ENCODE data around the gene GLTP. TPM values are rescaled to one million over a fixed set of nuclear protein-coding genes. Genes with fewer than 3 reads are reported as not detected.

Gene GLTP, protein sequence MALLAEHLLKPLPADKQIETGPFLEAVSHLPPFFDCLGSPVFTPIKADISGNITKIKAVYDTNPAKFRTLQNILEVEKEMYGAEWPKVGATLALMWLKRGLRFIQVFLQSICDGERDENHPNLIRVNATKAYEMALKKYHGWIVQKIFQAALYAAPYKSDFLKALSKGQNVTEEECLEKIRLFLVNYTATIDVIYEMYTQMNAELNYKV
- 37.0 TPM for total RNA-seq

DNA sequence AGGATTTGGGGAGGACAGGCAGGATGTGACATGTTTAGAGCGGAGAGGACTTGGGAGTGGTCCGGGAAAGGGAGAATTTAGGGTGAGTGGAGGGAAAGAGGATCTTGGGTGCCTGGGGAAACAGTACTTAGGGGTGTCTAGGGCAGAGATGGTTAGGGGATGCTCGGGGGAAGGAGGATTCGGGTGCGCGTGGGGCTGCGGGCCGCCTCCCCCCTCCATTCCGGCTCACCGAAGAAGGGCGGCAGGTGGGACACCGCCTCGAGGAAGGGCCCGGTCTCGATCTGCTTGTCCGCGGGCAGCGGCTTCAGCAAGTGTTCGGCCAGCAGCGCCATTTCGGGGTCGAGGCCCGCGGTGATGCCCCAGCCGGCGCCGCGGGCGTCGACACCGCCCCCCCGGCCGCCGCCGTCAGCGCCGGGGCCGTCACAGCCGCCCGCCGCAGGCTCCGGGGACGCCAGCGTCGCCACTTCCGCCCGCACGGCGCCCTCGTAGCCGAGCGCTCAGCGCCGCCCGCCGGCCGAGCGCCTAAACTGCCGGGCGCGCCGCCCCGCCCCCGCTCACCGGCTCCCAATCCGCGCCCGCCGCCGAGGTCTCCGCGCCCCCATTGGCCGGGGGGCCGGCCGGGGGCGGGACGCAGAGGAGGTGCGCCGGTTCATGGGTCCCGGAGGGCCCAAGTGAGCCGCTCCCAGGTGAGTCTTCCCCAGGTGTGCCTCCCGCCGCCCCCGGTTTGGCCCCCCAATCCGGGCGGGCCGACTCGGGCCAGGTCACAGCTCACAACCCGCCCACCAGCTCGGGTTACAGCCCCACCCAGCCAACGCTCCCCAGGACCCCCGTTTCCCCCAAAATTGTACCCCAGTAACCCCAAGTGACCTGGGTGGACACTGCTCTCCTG is at the start of gene GLTP:
Gene GLTP (minus strand): TSS at position 499 of the 889 bp plus-strand sequence. CDS start 167 bp downstream, at position 332.

DNA sequence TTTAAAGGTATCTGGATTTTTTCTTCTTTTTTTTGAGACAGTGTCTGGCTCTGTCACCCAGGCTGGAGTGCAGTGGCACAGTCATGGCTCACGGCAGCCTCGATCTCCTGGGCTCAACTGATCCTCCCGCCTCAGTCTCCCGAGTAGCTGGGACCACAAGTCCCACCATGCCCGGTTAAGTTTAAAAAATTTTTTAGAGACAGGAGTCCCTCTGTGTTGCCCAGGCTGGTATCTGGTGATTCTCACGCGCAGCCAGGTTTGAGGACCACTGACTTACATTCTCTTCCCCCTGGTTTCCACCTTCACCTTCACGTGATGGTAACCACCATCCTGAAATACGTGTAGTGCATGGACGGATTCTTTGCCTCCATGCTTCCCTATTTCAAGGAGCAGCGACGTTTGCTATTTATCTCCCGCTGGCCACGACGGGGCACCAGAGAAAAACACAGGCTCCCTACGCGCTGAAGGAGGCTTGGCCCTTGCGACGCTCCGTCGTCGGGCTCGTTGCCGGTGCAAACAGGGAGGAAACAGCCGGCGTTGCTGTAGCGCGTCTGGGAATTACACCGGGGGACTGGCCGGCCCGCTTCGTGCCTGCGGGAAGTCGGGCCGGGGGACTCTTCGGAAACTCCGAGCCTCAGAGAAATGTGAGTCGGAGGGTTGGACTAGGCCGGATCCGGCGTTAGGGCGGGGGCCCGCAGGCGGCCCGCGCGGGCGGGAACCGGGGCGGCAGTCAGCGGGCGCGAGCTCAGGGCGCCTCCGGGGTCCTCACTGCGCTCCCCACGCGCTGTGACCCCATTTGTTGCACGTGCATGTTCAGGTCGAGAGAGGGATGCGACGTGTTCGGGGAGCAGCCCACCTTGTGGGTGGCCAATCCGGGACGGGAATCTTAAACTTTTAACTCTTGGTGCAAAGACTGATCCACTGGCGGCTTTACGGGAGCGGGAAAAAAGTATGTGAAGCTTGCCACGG is 19.7 kb upstream of the GLTP start, which contains the start of gene TCHP:
Gene TCHP (plus strand): TSS at position 492 of the 969 bp plus-strand sequence. CDS start 2,753 bp downstream, outside the sequence.

DNA sequence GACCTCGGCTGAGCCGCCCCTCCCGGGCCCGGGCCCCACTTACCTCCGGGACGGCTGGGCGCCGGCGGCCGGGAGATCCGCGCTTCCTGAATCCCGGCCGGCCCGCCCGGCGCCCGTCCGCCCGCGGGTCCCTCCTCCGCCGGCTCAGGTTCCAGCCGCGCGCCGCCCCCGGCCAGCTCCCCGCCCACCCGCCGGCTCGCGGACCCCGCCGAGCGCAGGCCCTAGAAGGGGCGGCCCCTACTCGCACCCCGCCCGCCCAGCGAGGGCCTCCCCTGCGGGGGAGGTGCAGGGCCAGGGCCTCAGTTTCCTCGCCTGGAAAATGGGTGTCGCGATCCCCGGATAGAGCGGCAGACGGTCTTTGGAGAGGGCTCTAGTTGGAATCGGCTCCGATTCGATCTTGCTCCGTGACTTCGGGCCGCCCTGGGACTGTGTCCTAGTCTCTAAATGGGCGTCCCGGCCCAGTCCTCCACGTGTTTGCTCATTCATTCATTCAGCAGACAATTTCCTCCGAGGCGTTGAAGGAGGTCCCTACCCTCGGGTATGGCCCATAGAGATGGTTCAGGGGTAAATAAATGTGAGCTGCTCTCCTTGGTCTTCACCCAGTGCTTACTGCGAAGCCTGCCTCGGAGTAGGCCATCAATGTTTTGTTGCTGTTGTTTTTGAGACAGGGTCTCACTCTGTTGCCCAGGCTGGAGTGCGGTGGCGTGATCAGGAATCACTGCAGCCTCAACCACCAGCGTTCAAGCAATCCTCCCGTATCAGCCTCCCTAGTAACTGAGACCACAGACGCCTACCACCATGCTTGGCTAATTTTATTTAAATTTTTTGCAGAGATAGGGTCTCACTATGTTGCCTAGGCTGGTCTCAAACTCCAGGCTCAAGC is 46.8 kb downstream of the GLTP start, which contains the start of gene TRPV4:
Gene TRPV4 (minus strand): TSS at position 92 of the 883 bp plus-strand sequence. CDS start 18,602 bp downstream, outside the sequence.

Small RNA genes within 50 kb of the gene (small RNA-seq; reads per million reads assigned to genes)
- gene MIR4497 (ENCODE audit: low replicate concordance) = not detected
- gene RN7SL441P (ENCODE audit: low replicate concordance) = not detected

Other genes with a start within 250 kb of the GLTP start
- 5.0 TPM for gene FAM222A, start 166.7 kb downstream of the GLTP start, total RNA-seq
- gene TRPV4, start 47.1 kb downstream of the GLTP start, total RNA-seq = 13.9 TPM
- 13.8 TPM for gene TCHP, start 19.7 kb upstream of the GLTP start, total RNA-seq
- gene GIT2, start 115.8 kb upstream of the GLTP start, total RNA-seq = 48.7 TPM
- gene ANKRD13A, start 118.9 kb upstream of the GLTP start, total RNA-seq = 45.1 TPM
- gene C12orf76, start 168.0 kb upstream of the GLTP start, total RNA-seq = 23.6 TPM
- gene IFT81, start 243.8 kb upstream of the GLTP start, total RNA-seq = 15.4 TPM